K562 (cell line): ENCODE data around the gene PTK7. TPM values are rescaled to one million over a fixed set of nuclear protein-coding genes. Genes with fewer than 3 reads are reported as not detected.
A peak's percentile ranks its signal among the peaks of the same experiment; 100 is the strongest.

Experiments used
- CEBPG ChIP-seq, 3 experiments: fragments of 200-800 bp in 1 of 3; sonication (Bioruptor generic) in 1 of 3; sonication (generic) in 1 of 3; formaldehyde crosslinking in 1 of 3; IDR thresholded peaks in 2 of 3; conservative IDR thresholded peaks in 1 of 3; 2 replicates each; pipeline versions ENCODE4 v1.6.1 to v1.8.0; 2016 to 2022; ENCODE audit warnings: missing compliant biosample characterization in 2 of 3, missing genetic modification characterization in 2 of 3, mild to moderate bottlenecking in 1 of 3, missing genetic modification reagents in 1 of 3
- ELF2 ChIP-seq: fragments of 250-450 bp; sonication (Bioruptor Pico); IDR thresholded peaks from 2 replicates; pipeline ENCODE4 v1.5.0; 2021; ENCODE audit warnings: mild to moderate bottlenecking
- HDAC3 ChIP-seq: fragments of 450-650 bp; IDR thresholded peaks from 2 replicates; pipeline ENCODE4 v1.6.1; 2018; ENCODE audit warnings: borderline replicate concordance, mild to moderate bottlenecking, moderate library complexity; ENCODE audit not compliant: partially characterized antibody
- MXD1 ChIP-seq: fragments of 250-450 bp; sonication (Bioruptor Pico); IDR thresholded peaks from 2 replicates; pipeline ENCODE4 v1.8.0; 2021; ENCODE audit warnings: borderline replicate concordance, mild to moderate bottlenecking, moderate library complexity; ENCODE audit not compliant: poor library complexity, severe bottlenecking
- NELFE ChIP-seq: IDR thresholded peaks from 2 replicates; pipeline ENCODE4 v1.6.1; 2011; ENCODE audit warnings: mild to moderate bottlenecking; ENCODE audit not compliant: insufficient read depth, insufficient read length
- NFATC3 ChIP-seq: fragments of 450-650 bp; IDR thresholded peaks from 2 replicates; pipeline ENCODE4 v1.6.1; 2017; ENCODE audit warnings: mild to moderate bottlenecking
- SMARCA4 ChIP-seq: fragments of 450-650 bp; IDR thresholded peaks from 2 replicates; pipeline ENCODE4 v1.6.1; 2016
- VEZF1 ChIP-seq: fragments of 200-800 bp; sonication (Bioruptor generic); IDR thresholded peaks from 2 replicates; pipeline ENCODE4 v1.6.1; 2017; ENCODE audit warnings: missing genetic modification characterization, missing compliant biosample characterization
- ZBTB9 ChIP-seq: fragments of 450-650 bp; formaldehyde crosslinking; IDR thresholded peaks from 2 replicates; pipeline ENCODE4 v1.4.0; 2020; ENCODE audit warnings: mild to moderate bottlenecking, moderate library complexity
- ZNF431 ChIP-seq: sonication (generic); formaldehyde crosslinking; IDR thresholded peaks from 2 replicates; pipeline ENCODE4 v1.8.0; 2022; ENCODE audit warnings: mild to moderate bottlenecking, missing genetic modification reagents
- polyA plus RNA-seq, 8 experiments: library from polyadenylated mRNA; depleted of rRNA in 4 of 8; stranded (reverse) in 5 of 8; unstranded in 3 of 8; fragments of >200 nt; fragmentation: Nextera tagmentation in 2 of 8; fragmentation: Illumina TruSeq in 1 of 8; extraction: Ambion mirVana in 2 of 8; extraction: Trizol in 1 of 8; gene quantifications; 2 replicates each; pipeline versions ENCODE4 v1.2.1 to v1.2.3, GENCODE V29; 2011 to 2014; ENCODE audit warnings: inconsistent platforms in 1 of 8, missing spikeins in 1 of 8
- total RNA-seq, 7 experiments: library from RNA; depleted of rRNA in 6 of 7; stranded (reverse); fragments of >200 nt in 6 of 7; fragmentation: Illumina TruSeq in 2 of 7; extraction: Trizol in 2 of 7; gene quantifications; 2 replicates each; pipeline versions ENCODE4 v1.2.1 to v1.2.3, GENCODE V29; 2011 to 2021; ENCODE audit warnings: low replicate concordance in 1 of 7
- TF ChIP-seq, protein P1 (sequence below): fragments of 250-450 bp; sonication (Bioruptor Pico); IDR thresholded peaks from 2 replicates; pipeline ENCODE4 v1.4.0; 2020
- TF ChIP-seq, protein P2 (sequence below): IDR thresholded peaks from 3 replicates; pipeline ENCODE4 v1.6.1; 2011; ENCODE audit warnings: borderline replicate concordance, mild to moderate bottlenecking, moderate library complexity; ENCODE audit not compliant: insufficient read length; ENCODE audit errors: extremely low read depth
- TF ChIP-seq, protein P3 (sequence below), 2 experiments: IDR thresholded peaks; 2 replicates each; pipeline ENCODE4 v1.6.1; 2011; ENCODE audit warnings: borderline replicate concordance in 1 of 2, control low read depth in 1 of 2, low read depth in 1 of 2, low read length in 1 of 2, mild to moderate bottlenecking in 1 of 2, mixed read lengths in 1 of 2, moderate library complexity in 1 of 2; ENCODE audit not compliant: insufficient read depth in 1 of 2, insufficient read length in 1 of 2, poor library complexity in 1 of 2, severe bottlenecking in 1 of 2; ENCODE audit errors: extremely low read depth in 1 of 2

The PTK7 gene
- total and polyA plus RNA-seq, 9 of the 15 experiments (the other 6 are each of a cell fraction or from before 2014, with no cell fraction given) = 0.20 to 6.8 (median 4.2) TPM

- TF ChIP-seq ZBTB9 (CRISPR knock-in tag) (no peak), SMARCA4 (no peak), MXD1 (CRISPR knock-in tag) (no peak), NFATC3 (no peak), CEBPG (CRISPR knock-in tag; IDR thresholded peaks at IDR 0.05) (no peak), CEBPG (tag; conservative IDR thresholded peaks at IDR 0.05 in 1 of 2, IDR thresholded peaks at IDR 0.05 in 1 of 2) (peak in 1 of 2 experiments; percentile 24; a peak in 2 of 4 replicates), VEZF1 (CRISPR knock-in tag) (no peak), NELFE (no peak), HDAC3 (no peak), ELF2 (CRISPR knock-in tag) (no peak), ZNF431 (no peak)
- TF ChIP-seq, protein P1, sequence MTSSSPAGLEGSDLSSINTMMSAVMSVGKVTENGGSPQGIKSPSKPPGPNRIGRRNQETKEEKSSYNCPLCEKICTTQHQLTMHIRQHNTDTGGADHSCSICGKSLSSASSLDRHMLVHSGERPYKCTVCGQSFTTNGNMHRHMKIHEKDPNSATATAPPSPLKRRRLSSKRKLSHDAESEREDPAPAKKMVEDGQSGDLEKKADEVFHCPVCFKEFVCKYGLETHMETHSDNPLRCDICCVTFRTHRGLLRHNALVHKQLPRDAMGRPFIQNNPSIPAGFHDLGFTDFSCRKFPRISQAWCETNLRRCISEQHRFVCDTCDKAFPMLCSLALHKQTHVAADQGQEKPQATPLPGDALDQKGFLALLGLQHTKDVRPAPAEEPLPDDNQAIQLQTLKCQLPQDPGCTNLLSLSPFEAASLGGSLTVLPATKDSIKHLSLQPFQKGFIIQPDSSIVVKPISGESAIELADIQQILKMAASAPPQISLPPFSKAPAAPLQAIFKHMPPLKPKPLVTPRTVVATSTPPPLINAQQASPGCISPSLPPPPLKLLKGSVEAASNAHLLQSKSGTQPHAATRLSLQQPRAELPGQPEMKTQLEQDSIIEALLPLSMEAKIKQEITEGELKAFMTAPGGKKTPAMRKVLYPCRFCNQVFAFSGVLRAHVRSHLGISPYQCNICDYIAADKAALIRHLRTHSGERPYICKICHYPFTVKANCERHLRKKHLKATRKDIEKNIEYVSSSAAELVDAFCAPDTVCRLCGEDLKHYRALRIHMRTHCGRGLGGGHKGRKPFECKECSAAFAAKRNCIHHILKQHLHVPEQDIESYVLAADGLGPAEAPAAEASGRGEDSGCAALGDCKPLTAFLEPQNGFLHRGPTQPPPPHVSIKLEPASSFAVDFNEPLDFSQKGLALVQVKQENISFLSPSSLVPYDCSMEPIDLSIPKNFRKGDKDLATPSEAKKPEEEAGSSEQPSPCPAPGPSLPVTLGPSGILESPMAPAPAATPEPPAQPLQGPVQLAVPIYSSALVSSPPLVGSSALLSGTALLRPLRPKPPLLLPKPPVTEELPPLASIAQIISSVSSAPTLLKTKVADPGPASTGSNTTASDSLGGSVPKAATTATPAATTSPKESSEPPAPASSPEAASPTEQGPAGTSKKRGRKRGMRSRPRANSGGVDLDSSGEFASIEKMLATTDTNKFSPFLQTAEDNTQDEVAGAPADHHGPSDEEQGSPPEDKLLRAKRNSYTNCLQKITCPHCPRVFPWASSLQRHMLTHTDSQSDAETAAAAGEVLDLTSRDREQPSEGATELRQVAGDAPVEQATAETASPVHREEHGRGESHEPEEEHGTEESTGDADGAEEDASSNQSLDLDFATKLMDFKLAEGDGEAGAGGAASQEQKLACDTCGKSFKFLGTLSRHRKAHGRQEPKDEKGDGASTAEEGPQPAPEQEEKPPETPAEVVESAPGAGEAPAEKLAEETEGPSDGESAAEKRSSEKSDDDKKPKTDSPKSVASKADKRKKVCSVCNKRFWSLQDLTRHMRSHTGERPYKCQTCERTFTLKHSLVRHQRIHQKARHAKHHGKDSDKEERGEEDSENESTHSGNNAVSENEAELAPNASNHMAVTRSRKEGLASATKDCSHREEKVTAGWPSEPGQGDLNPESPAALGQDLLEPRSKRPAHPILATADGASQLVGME = no peak
- TF ChIP-seq, protein P2, sequence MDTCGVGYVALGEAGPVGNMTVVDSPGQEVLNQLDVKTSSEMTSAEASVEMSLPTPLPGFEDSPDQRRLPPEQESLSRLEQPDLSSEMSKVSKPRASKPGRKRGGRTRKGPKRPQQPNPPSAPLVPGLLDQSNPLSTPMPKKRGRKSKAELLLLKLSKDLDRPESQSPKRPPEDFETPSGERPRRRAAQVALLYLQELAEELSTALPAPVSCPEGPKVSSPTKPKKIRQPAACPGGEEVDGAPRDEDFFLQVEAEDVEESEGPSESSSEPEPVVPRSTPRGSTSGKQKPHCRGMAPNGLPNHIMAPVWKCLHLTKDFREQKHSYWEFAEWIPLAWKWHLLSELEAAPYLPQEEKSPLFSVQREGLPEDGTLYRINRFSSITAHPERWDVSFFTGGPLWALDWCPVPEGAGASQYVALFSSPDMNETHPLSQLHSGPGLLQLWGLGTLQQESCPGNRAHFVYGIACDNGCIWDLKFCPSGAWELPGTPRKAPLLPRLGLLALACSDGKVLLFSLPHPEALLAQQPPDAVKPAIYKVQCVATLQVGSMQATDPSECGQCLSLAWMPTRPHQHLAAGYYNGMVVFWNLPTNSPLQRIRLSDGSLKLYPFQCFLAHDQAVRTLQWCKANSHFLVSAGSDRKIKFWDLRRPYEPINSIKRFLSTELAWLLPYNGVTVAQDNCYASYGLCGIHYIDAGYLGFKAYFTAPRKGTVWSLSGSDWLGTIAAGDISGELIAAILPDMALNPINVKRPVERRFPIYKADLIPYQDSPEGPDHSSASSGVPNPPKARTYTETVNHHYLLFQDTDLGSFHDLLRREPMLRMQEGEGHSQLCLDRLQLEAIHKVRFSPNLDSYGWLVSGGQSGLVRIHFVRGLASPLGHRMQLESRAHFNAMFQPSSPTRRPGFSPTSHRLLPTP = no peak
- TF ChIP-seq, protein P3, sequence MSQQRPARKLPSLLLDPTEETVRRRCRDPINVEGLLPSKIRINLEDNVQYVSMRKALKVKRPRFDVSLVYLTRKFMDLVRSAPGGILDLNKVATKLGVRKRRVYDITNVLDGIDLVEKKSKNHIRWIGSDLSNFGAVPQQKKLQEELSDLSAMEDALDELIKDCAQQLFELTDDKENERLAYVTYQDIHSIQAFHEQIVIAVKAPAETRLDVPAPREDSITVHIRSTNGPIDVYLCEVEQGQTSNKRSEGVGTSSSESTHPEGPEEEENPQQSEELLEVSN (IDR thresholded peaks at IDR 0.05; ENCODE audit: borderline replicate concordance in 1 of 2, extremely low read depth in 1 of 2, insufficient read depth in 1 of 2, insufficient read length in 1 of 2, low read depth in 1 of 2, low read length in 1 of 2, poor library complexity in 1 of 2, severe bottlenecking in 1 of 2) = no peak
Measured at GRCh38 chr6:43181621-43181941, 105.5 kb downstream of the PTK7 start (continued).
